GM19455 (cell line): Measurements from ENCODE around the gene CD200R1.
A peak's percentile ranks its signal among the peaks of the same experiment; 100 is the strongest.

ENCODE experiments used
- ATAC-seq: cut with Tn5 transposase; IDR thresholded peaks from one replicate; pipeline ENCODE4 v1.9.1; 2021; ENCODE audit not compliant: unreplicated experiment

CD200R1 gene, protein sequence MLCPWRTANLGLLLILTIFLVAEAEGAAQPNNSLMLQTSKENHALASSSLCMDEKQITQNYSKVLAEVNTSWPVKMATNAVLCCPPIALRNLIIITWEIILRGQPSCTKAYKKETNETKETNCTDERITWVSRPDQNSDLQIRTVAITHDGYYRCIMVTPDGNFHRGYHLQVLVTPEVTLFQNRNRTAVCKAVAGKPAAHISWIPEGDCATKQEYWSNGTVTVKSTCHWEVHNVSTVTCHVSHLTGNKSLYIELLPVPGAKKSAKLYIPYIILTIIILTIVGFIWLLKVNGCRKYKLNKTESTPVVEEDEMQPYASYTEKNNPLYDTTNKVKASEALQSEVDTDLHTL

GRCh38 chr3:112974894-112975293, at the start of gene CD200R1:
Gene CD200R1 (minus strand): TSS chr3:112975103. CDS start chr3:112974857, 246 bp downstream.
- ATAC-seq, result no peak

DNA sequence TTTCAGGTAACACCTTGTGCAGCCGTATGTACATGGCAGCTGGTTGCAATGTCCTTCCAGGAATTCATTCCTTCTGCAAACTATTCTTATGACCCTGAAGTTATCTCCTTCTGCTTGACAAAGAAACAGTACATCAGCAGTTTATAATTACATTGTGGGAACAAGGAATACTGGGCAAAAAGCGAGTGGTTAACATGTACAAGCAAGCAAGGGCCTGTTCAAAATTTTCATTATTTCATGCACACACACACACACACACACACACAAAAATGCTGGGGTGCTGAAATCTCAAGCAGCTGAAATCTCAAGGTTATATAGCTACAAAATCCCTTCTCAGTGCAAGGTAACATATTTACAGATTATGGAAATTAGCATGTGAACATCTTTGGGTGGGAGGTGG, 46.6 kb upstream of the CD200R1 start:
- no peak for ATAC-seq

DNA sequence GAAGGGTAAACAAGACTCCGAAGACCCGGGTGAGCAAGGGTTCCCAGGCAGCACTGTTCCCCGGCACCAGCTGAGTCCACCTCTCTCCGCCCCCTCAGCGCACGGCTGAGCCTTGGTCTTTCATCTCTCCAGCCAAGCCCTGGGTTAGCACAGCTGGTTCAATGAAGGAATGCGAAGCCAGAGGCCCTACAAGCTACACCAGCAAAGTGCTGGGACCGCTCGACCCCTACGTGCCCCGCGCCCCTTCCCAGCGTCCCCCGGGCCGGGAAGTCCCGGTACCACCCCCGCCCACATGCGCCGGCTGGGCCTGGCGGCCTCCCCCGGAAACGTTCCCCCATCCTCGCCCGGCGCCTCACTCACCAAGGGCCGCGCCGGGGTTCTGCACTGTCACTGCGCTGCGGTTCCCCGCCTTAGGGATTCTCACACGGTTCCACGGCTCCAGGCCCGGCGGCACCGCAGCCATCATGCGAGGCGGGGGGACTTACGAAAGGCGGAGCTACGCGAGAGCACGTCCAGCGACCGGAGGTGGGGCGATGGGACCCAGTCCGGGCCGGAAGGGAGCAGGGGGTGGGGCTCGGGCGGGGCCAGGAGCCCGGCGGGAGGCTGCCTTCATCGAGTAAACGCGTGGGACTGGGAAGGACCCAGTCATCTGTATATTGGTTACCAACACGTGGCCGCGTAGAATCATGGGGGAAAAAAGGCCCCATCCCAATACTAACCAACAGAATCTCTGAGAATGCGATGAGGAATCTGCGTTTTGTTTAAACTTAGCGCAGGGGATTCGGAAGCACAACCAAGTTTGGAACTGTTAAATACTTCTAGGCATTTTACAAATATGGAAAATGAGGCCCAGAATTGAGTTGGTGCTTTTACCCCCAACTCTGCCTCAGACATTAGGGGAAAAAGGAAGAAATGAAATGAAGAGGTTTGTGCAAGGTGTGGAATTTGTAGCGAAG, 44.6 kb upstream of the CD200R1 start:
- ATAC-seq, result peak; percentile 96

DNA sequence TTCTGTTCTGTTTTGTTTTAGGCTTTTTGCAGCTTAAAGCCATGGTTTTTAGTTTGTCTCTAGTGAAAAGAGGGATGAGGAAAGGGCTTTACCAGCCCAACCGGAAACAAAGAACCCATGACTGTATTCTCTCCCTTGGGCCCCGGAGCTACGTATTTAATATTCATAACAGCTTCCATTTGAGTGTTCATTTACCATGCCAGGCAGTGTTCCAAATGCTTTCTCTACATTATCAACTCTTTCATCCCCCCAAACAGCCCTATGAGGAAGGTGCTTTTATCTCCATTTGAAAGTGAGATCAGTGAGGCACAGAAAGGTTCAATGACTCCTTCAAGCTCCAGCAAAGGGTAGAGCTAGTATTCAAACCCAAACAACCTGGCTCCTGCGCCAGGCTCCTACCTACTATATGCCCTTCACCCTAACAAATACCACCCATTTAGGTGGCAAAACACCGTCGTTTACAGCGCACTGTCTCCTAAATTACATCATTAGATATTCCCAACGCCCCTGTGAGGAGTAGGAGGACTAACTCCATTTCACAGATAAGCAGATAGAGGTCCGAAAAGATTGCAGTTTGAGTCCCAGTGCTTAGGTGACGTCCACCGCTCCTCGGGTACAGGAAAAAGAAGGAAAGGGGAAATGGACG, 43.8 kb upstream of the CD200R1 start:
- ATAC-seq, result peak; percentile 4

DNA sequence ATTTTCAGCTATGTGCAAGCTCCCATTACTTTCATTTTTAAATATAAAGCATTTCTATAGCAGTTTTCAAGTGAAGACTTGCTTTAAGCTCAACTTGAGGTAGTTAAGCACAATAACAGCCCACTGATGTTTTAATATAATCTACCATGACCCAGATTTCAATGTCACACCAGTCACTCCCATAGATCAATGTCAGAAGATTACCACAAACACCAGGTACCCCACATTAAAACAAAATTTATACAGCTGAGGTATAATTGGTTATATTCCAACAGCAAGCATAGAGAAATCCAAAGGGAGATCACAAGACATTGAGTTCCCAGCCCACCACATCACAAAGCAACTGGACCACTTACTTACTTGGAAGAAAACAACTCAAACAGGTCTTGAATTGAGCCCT, 38.7 kb upstream of the CD200R1 start:
- ATAC-seq, result no peak

- ATAC-seq, result no peak
Measured at GRCh38 chr3:113008117-113008516, 33.2 kb upstream of the CD200R1 start.

GRCh38 chr3:113006359-113007056, 31.6 kb upstream of the CD200R1 start:
- ATAC-seq, result no peak

GRCh38 chr3:113005611-113006010, 30.7 kb upstream of the CD200R1 start:
- no peak for ATAC-seq

GRCh38 chr3:113002679-113003078, 27.8 kb upstream of the CD200R1 start:
- ATAC-seq, result no peak

DNA sequence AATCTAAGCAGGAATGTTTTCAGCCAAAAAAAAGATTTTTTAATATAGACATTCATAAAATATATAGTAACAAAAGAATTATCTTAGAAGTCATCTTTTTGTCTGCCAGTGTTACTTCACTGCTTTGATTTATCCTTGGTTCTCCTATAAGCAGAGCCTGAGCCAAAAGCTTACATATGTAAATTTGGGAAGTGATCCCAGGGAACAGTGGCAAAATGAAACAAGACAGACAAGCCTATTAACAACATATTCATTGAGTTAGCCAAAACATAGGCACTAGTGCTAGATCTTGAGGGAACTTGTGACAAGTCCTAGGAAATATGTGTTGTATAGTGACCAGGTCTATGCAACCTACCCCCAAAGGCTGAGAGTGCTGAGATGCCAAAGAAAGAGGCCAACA, 27.1 kb upstream of the CD200R1 start:
- no peak for ATAC-seq

DNA sequence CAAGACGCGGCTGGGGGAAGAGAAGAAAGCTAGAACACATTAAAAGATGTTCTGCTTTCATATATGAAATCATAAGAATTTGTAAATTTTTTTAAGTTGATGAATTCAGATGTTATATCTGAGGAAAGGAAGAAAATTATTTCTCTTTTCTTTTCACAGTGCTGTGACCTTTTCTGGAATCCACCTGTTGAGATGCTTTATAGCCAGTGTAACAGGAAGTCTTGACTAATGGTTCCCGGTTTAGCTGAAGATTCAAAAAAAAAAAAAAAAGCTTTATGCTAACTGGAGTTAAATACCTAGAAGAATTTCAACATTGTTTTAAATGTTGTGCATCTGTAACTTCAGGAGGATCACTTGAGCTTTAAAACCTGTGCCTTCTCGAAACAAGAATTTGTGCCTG, 25.8 kb upstream of the CD200R1 start:
- no peak for ATAC-seq

DNA sequence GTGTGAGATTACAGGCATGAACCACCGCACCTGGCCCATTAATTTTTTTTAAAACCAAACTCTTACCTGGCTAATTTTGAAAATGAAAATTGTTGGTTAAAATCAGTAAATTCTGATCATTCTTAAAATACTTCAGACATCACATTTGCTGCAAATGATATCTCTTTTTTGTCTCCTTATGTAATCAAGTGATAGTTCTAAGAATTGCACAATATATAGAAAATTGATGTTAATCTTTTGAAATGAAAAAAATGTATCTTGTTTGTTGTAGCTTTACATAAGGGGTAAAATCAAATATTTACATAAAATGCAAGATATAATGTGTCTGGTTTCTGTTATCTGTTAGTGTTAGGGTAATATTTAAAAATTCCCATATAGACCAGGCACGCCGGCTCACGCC, 20.9 kb upstream of the CD200R1 start:
- no peak for ATAC-seq

- peak; percentile 97 for ATAC-seq
Measured at GRCh38 chr3:112990672-112991602, 16.0 kb upstream of the CD200R1 start, which contains the start of gene GTPBP8. Gene GTPBP8 (plus strand): TSS chr3:112990984. CDS start chr3:112991000, 16 bp downstream.

- no peak for ATAC-seq
Measured at GRCh38 chr3:112987710-112988334, 12.9 kb upstream of the CD200R1 start.

GRCh38 chr3:112984485-112984884, 9.6 kb upstream of the CD200R1 start:
- ATAC-seq, result no peak

DNA sequence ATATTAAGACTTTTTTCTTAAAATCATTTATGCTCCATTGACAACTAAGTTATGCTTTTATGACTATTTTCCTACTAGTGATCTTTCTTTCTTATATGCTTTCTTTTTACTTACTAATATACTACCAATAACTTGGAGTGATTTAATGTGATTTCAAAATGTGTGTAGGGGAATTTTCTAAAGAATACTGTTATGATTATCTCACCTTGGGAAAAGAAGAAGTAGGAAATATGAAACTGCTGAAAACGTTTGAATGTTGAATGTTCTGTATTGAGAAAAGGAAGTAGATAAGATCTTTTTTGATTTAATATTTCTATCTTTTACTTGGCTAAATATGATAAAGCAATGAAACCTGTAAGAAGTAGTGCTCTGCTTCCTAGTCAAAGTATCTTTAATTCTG, 7.8 kb upstream of the CD200R1 start:
- no peak for ATAC-seq

- no peak for ATAC-seq
Measured at GRCh38 chr3:112980080-112980479, 5.2 kb upstream of the CD200R1 start.

GRCh38 chr3:112979244-112979832, 4.4 kb upstream of the CD200R1 start:
- no peak for ATAC-seq

- no peak for ATAC-seq
Measured at GRCh38 chr3:112976953-112977352, 2.0 kb upstream of the CD200R1 start.
